DND-41 (cell line): ENCODE measurements around the gene VPS13C.
A peak's percentile ranks its signal among the peaks of the same experiment; 100 is the strongest.

Source experiments
- ATAC-seq: fragments of 200-7000 bp; cut with Tn5 transposase; 3 replicates; pipeline ENCODE4 v1.9.1; 2021; ENCODE audit warnings: low read depth; ENCODE audit not compliant: insufficient read depth
- DNase-seq: peaks from one replicate; pipeline ENCODE4 v3.0.0-alpha.2; 2020
- H2AFZ ChIP-seq: 2 replicates; pipeline ENCODE4 v1.6.0; 2012; ENCODE audit warnings: low read depth, low read length
- H3K27ac ChIP-seq: 2 replicates; pipeline ENCODE4 v1.5.1; 2012; ENCODE audit warnings: low read length, inconsistent platforms
- H3K27me3 ChIP-seq: fragments of 200-600 bp; sonication (generic); 2 replicates; pipeline ENCODE4 v1.6.0; 2012; ENCODE audit warnings: low read length, mild to moderate bottlenecking, inconsistent platforms; ENCODE audit not compliant: insufficient read depth, poor library complexity
- H3K36me3 ChIP-seq: 2 replicates; pipeline ENCODE4 v1.5.1; 2012; ENCODE audit warnings: low read length, inconsistent platforms; ENCODE audit not compliant: insufficient read depth
- H3K4me1 ChIP-seq: 2 replicates; pipeline ENCODE4 v1.5.1; 2012; ENCODE audit warnings: mild to moderate bottlenecking, low read length; ENCODE audit not compliant: insufficient read depth
- H3K4me2 ChIP-seq: 2 replicates; pipeline ENCODE4 v1.6.0; 2012; ENCODE audit warnings: mild to moderate bottlenecking, moderate library complexity, low read length, inconsistent platforms; ENCODE audit not compliant: insufficient read depth
- H3K4me3 ChIP-seq, 2 experiments: fragments of 200-600 bp in 1 of 2; shearing (Covaris generic) in 1 of 2; 2 replicates each; pipeline ENCODE4 v1.5.1; 2012 to 2016; ENCODE audit warnings: inconsistent platforms in 2 of 2, low read length in 2 of 2, mild to moderate bottlenecking in 2 of 2, low read depth in 1 of 2, moderate library complexity in 1 of 2
- H3K79me2 ChIP-seq: 2 replicates; pipeline ENCODE4 v1.6.0; 2012; ENCODE audit warnings: low read length, inconsistent platforms; ENCODE audit not compliant: insufficient read depth
- H3K9ac ChIP-seq: 2 replicates; pipeline ENCODE4 v1.6.0; 2012; ENCODE audit warnings: low read depth, mild to moderate bottlenecking, inconsistent platforms, low read length, moderate library complexity
- H3K9me3 ChIP-seq: 2 replicates; pipeline ENCODE4 v1.5.1; 2012; ENCODE audit warnings: low read length, moderate library complexity, mild to moderate bottlenecking, inconsistent platforms; ENCODE audit not compliant: insufficient read depth, severe bottlenecking
- H4K20me1 ChIP-seq: 2 replicates; pipeline ENCODE4 v1.6.0; 2012; ENCODE audit warnings: low read length; ENCODE audit not compliant: insufficient read depth
- EZH2 ChIP-seq: IDR thresholded peaks from 3 replicates; pipeline ENCODE4 v1.6.1; 2012; ENCODE audit warnings: borderline replicate concordance, low read depth, mild to moderate bottlenecking, moderate library complexity, low read length, inconsistent platforms; ENCODE audit not compliant: severe bottlenecking
- TF ChIP-seq, protein P1 (sequence below): IDR thresholded peaks from 2 replicates; pipeline ENCODE4 v1.5.1; 2012; ENCODE audit warnings: borderline replicate concordance, low read length, moderate library complexity, mild to moderate bottlenecking; ENCODE audit not compliant: poor library complexity, severe bottlenecking; ENCODE audit errors: extremely low read depth

Gene VPS13C

DNA sequence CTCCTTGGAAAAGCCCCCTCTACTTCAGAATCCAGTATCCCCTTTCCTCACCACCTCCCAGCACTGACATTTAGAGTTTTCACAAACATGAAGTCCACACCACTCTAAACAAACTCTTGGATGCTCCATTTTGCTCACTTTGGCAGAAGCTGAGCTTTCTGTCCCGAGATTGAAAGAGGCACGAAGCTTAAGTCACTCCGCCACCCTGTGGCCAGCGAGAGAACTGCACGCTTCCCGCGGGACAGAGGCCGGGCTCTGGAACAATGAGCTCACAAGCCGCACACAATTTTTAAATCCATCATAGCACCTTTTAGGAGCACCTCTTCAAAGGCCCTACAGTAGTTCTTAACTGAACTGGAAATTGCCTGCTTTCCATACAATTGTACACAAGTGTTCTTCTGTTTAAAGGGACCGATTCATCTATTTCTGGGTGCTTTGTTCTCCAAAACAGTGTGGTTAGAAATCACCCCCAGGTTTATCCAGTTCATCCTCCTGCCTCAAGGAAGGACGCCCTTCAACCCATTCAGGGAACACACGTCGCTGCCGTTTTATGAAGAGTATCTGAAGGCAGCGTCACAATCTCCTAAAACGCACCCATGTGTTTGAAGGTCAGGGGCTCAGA, 226.1 kb downstream of the VPS13C start:
- no peak overlapping the region for H3K4me3 ChIP-seq

DNA sequence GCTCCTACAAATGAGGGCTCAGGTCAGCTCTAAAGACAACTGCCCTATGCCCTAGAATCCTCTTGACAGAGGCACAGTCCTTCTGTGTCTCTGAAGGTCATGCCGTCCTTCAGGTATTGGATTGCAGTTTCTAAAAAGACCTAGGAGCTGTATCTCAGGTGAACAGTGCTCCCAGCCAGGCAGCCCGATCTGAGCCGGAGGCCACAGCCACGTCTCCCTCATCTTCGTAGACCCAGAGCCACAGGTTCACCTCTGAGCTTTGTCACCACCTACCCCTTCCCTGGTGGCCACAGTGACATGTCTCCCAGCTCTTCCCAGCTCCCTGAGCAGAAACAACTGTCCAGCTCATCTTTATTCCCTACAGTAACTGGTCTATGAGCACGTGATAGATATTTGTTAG, 228.0 kb downstream of the VPS13C start:
- ATAC-seq (no peak), DNase-seq (no peak)
- Histone ChIP-seq H3K9ac (no peak overlapping the region), H3K27me3 (no peaks in the 10 kb centered on the region), H3K79me2 (no peaks in the 10 kb centered on the region), H3K4me3 (no peak overlapping the region), H4K20me1 (no peaks in the 10 kb centered on the region), H2AFZ (no peak overlapping the region), H3K4me1 (no peaks in the 10 kb centered on the region; the same call in 1 of the 2 replicates), H3K36me3 (no peaks in the 10 kb centered on the region), H3K9me3 (no peaks in the 10 kb centered on the region), H3K4me2 (no peak overlapping the region), H3K27ac (no peak overlapping the region)
- TF ChIP-seq EZH2, result no peak
- TF ChIP-seq, protein P1, sequence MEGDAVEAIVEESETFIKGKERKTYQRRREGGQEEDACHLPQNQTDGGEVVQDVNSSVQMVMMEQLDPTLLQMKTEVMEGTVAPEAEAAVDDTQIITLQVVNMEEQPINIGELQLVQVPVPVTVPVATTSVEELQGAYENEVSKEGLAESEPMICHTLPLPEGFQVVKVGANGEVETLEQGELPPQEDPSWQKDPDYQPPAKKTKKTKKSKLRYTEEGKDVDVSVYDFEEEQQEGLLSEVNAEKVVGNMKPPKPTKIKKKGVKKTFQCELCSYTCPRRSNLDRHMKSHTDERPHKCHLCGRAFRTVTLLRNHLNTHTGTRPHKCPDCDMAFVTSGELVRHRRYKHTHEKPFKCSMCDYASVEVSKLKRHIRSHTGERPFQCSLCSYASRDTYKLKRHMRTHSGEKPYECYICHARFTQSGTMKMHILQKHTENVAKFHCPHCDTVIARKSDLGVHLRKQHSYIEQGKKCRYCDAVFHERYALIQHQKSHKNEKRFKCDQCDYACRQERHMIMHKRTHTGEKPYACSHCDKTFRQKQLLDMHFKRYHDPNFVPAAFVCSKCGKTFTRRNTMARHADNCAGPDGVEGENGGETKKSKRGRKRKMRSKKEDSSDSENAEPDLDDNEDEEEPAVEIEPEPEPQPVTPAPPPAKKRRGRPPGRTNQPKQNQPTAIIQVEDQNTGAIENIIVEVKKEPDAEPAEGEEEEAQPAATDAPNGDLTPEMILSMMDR, result no peak

More for the DNA sequence above, 226.1 kb downstream of the VPS13C start:
- H3K79me2 ChIP-seq, result no peaks in the 10 kb centered on the region
- H3K27me3 ChIP-seq, result no peaks in the 10 kb centered on the region
- H2AFZ ChIP-seq, result no peak overlapping the region
- H3K36me3 ChIP-seq, result no peaks in the 10 kb centered on the region
- no peak overlapping the region for H3K9ac ChIP-seq
- H3K27ac ChIP-seq, result no peak overlapping the region
- ATAC-seq (peak; percentile 77), DNase-seq (peak; percentile 67)
- H3K4me1 ChIP-seq, result no peaks in the 10 kb centered on the region; the same call in 1 of the 2 replicates
- H4K20me1 ChIP-seq, result no peaks in the 10 kb centered on the region
- H3K9me3 ChIP-seq, result no peaks in the 10 kb centered on the region
- TF ChIP-seq, protein P1, result peak; percentile 94
- no peak for TF ChIP-seq EZH2
- H3K4me2 ChIP-seq, result no peak overlapping the region

DNA sequence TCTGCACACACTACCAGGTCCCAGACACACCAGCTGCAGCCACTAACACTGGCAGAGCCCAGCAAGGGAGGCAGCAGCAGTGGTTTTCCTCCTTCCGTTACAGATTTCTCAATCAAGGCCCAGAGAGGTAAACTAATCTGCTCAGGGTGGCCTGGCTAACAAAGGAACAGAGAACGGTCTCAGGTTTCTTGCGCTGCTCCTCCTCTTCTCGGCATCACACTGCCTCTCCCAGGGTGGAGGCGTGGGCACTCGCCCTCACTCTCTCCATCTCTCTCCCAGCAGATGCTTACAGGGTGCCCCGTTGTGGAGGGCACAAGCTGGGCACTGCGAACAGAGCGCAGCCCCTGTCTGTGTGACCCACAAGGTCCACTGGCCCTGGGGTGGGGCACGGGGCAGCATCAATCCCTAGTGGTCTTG, 228.7 kb downstream of the VPS13C start:
- no peaks in the 10 kb centered on the region for H3K36me3 ChIP-seq
- no peak for TF ChIP-seq EZH2
- TF ChIP-seq, protein P1, result no peak
- H4K20me1 ChIP-seq, result no peaks in the 10 kb centered on the region
- no peaks in the 10 kb centered on the region for H3K27me3 ChIP-seq
- DNase-seq (no peak), ATAC-seq (no peak)
- H3K4me3 ChIP-seq, result no peak overlapping the region
- no peaks in the 10 kb centered on the region; the same call in 1 of the 2 replicates for H3K4me1 ChIP-seq
- no peak overlapping the region for H3K4me2 ChIP-seq
- H3K79me2 ChIP-seq, result no peaks in the 10 kb centered on the region
- no peak overlapping the region for H2AFZ ChIP-seq
- no peaks in the 10 kb centered on the region for H3K9me3 ChIP-seq
- H3K9ac ChIP-seq, result no peak overlapping the region
- no peak overlapping the region for H3K27ac ChIP-seq
